HG03457 (cell line): ENCODE measurements around the gene BLTP3A.
A peak's percentile ranks its signal among the peaks of the same experiment; 100 is the strongest.
"Not testable (repeated sequence)": the region's sequence is repeated elsewhere in the genome, so short reads cannot be mapped to it uniquely, and the experiment has no call there.

Experiments used
- ATAC-seq: cut with Tn5 transposase; IDR thresholded peaks from one replicate; pipeline ENCODE4 v1.9.1; 2021; ENCODE audit warnings: moderate number of reproducible peaks; ENCODE audit not compliant: unreplicated experiment

Gene BLTP3A

GRCh38 chr6:34791701-34792604, at the start of gene BLTP3A:
TSS of gene BLTP3A (plus strand) at chr6:34792083. CDS start at chr6:34792251, 168 bp downstream.
- peak; percentile 49 for ATAC-seq

GRCh38 chr6:34742094-34742493, 49.8 kb upstream of the BLTP3A start:
- ATAC-seq = no peak

DNA sequence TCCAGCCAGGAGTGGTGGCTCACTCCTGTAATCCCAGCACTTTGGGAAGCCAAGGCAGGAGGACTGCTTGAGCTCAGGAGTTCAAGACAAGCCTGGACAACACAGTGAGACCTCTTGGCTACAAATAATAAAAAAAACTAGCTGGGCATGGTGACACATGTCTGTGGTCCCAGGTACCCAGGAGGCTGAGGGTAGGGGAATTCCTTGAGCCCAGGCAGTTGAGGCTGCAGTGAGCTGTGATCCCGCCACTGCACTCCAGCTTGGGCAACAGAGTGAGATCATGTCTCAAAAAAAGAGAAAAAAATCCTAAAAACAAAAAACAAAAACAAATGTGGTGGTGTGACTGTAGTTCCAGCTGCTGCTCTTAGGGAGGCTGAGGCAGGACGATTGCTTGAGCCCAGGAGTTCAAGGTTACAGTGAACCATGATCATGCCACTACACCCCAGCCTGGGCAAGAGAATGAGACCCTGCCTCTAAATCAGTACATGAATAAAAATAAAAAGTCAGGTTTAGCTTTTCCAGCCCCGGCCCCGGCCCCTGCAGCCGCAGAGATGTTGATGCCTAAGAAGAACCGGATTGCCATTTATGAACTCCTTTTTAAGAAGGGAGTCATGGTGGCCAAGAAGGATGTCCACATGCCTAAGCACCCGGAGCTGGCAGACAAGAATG, 48.1 kb upstream of the BLTP3A start:
- no peak for ATAC-seq

DNA sequence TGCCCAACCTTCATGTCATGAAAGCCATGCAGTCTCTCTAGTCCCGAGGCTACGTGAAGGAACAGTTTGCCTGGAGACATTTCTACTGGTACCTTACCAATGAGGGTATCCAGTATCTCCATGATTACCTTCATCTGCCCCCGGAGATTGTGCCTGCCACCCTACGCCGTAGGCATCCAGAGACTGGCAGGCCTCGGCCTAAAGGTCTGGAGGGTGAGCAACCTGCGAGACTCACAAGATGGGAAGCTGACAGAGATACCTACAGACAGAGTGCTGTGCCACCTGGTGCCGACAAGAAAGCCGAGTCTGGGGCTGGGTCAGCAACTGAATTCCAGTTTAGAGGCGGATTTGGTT, 47.6 kb upstream of the BLTP3A start:
- ATAC-seq = not testable (repeated sequence)

GRCh38 chr6:34745277-34746103, 46.4 kb upstream of the BLTP3A start:
- no peak for ATAC-seq

- no peak for ATAC-seq
These were observed 45.6 kb upstream of the BLTP3A start for GRCh38 chr6:34746104-34746846.

DNA sequence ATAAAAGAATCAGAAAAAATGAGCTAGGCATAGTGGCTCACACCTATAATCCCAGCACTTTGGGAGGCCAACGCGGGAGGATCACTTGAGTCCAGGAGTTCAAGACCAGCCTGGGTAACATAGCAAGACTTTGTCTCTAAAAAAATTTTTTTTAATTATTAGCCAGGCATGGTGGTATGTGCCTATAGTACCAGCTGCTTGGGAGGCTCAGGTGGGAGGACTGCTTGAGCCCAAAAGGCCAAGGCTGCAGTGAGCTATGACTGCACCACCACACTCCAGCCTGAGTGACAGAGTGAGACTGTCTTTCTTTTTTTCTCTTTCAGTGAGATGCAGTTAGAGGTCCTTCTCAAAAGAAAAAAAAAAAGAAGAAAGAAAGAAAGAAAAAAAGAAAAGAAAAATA, 43.1 kb upstream of the BLTP3A start:
- no peak for ATAC-seq

- not testable (repeated sequence) for ATAC-seq
These were observed 35.4 kb upstream of the BLTP3A start for GRCh38 chr6:34756513-34756856.

- ATAC-seq = no peak
These were observed 34.1 kb upstream of the BLTP3A start for GRCh38 chr6:34757687-34758274.

GRCh38 chr6:34760108-34760507, 31.8 kb upstream of the BLTP3A start:
- no peak for ATAC-seq

DNA sequence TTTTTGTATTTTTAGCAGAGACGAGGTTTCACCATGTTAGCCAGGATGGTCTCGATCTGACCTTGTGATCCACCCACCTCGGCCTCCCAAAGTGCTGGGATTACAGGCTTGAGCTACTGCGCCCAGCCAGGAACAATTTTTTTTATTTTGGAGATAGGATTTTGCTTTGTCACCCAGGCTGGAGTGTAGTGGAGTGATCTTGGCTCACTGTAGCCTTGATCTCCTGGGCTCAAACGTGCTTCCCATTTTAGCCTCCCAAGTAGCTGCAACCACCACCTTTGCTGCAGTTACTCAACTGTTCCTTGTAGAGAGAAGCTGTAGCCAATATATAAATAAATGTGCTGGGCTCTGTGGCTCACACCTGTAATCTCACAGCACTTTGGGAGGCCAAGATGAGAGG, 30.2 kb upstream of the BLTP3A start:
- ATAC-seq = not testable (repeated sequence)

GRCh38 chr6:34768148-34768547, 23.7 kb upstream of the BLTP3A start:
- no peak for ATAC-seq

GRCh38 chr6:34771727-34772126, 20.2 kb upstream of the BLTP3A start:
- ATAC-seq = no peak

GRCh38 chr6:34772940-34773339, 18.9 kb upstream of the BLTP3A start:
- no peak for ATAC-seq

DNA sequence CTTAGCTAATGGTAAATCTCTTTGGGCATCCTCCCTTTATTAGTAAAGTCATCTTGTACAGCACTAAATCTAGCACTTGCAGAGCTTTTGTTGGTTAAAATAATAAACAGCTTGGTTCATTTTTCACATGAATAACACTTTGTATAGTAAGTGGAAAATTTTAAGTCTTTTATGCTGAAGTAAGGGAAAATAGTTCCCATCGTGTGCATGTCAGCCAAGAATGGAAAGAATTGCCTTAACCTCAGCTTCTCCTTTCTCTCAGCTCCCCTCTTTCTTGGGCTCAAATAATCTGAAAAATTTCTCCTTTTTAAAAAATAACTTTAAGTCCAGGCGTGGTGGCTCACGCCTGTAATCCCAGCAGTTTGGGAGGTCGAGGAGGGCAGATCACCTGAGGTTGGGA, 18.0 kb upstream of the BLTP3A start:
- no peak for ATAC-seq

DNA sequence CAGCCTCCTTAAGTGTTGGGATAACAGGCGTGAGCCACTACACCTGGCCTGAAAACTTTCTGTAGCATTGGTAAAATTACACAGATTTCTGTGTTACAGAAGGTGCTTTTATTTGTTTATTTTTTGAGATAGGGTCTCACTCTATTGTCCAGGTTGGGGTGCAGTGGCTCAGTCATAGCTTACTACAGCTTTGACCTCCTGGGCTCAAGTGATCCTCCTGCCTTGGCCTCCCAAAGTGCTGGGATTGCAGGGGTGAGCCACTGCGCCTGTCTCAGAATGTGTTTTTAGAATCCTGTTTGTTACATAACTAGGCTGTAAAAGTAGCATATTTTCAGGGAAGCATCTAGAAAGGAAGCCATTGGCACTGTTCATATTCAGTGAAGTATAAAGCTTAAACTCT, 16.9 kb upstream of the BLTP3A start:
- ATAC-seq = no peak

GRCh38 chr6:34785375-34785774, 6.5 kb upstream of the BLTP3A start:
- ATAC-seq = not testable (repeated sequence)

DNA sequence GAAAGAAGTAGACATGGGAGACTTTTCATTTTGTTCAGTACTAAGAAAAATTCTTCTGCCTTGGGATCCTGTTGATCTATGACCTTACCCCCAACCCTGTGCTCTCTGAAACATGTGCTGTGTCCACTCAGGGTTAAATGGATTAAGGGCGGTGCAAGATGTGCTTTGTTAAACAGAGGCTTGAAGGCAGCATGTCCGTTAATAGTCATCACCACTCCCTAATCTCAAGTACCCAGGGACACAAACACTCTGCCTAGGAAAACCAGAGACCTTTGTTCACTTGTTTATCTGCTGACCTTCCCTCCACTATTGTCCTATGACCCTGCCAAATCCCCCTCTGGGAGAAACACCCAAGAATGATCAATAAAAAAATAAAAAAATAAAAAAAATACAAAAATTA, 4.7 kb upstream of the BLTP3A start:
- ATAC-seq = not testable (repeated sequence)

DNA sequence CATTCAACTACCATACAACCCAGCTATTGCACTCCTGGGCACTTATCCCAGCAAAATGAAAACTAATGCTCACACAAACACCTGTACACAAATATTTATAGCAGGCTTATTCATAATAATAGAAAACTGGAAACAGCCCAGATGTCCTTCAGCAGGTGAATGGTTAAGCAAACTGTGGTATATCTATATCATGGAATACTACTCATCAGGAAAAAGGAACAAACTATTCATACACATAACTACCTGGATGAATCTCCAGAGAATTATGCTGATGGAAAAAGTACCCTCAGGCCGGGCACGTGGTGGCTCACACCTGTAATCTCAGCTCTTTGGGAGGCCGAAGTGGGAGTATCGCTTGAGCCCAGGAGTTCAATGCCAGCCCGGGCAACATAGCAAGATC, 3.8 kb upstream of the BLTP3A start:
- ATAC-seq = no peak

DNA sequence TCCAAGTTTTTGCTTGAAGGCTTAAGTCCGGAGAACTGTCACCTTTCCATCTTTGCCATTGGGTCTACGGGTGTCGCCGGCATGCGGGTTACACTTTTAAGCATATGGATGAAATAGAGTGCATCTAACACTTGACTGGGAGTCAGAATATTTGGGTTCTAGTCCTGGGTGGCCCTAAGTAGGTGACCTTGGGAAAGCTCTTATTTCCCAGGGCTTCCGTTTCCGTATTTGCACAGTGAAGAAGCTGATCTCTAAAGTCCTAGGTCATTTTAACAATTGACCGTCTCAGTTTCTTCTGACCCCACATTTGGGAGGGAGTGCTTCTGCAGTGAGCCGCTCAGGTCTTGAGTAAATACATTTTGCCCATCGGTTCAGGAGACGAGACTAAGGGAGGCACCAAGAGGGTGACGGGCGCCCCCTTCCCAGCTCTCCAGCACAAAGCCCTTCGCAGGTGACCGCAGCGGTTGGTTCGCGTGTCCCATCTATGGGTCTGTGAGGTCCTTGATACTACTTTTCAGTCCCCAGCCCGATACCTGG, 651 bp upstream of the BLTP3A start:
- ATAC-seq = peak; percentile 29
